GM13976 (cell line): ENCODE data around the gene COBL.

Source experiments
- DNase-seq: peaks from one replicate; pipeline ENCODE4 v3.0.0; 2012; ENCODE audit warnings: low spot score
- CTCF ChIP-seq: IDR thresholded peaks from 2 replicates; pipeline ENCODE4 v1.5.1; 2012; ENCODE audit warnings: borderline replicate concordance, mild to moderate bottlenecking; ENCODE audit not compliant: insufficient read depth; ENCODE audit errors: extremely low read depth, missing control alignments, control extremely low read depth
- in situ Hi-C: fragments of 300-500 bp; cut with MboI; formaldehyde crosslinking; loops from one replicate; pipeline ENCODE4 v1.12.0; 2022; ENCODE audit warnings: low sequenced_read_pairs, mixed read lengths, inconsistent platforms; ENCODE audit not compliant: unreplicated experiment

Gene COBL

DNA sequence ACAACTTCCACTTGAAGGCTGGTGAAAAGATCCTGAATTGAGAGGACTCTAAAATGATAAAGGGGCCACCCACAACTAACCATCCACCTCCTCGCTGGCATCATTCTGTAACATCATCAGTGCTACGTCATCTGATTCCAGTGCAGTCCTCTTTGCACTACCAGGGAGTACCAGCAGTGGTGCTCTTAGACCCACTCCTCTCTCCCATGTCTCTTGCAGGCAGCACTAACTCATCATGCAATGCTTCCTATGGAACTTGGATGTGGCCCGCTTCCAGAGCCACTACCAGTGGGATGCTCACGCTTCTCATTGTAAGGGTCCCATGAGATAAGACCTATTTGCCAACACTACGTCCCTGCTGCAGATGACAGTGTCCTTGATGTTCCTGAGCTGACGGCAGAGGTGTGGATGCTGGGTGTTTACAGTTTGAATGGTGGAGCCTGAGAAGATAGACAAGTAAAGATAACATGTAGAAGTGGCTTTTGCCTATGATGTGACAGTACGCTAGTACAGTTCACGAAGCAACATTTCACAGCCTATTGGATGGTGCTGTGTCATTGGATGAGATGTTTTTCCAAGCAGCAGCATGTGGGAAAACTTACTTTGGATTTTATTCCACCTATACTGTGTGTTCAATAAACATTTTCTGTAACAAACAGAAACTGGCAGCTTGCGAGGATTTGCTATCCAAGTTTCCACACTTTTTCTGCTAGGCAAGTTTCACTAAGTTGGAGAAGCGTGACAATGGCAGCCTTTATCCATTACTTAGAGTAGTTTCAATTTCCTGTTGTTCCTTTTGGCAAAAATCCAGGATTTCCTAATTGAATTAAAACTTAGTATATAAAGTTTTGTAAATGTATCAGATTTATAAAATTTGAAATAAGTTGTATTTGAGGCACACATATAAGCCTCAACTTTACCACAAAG, 35.8 kb upstream of the COBL start:
- no peak for DNase-seq
- in situ Hi-C loops: no loop called here
- TF ChIP-seq CTCF: no peak

GRCh38 chr7:51351661-51352060, 35.1 kb upstream of the COBL start:
- TF ChIP-seq CTCF: no peak
- DNase-seq: no peak
- in situ Hi-C loops: no loop called here

DNA sequence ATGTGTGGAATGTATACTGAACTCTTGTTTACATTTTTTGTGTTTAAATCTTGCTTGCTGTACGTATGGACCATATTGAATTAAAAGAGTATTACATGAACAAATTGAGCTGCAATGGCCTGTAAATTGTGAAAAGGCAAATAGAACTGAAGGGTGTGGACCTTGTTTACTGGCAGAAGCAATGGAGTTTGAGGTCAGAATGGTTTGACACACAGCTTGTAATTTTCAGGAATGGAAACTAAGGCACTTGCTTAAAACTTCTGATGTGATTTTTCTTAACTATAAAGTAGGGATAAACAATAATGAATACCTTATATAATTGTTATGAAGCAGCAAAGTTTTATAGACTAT, 33.9 kb upstream of the COBL start:
- no peak for DNase-seq
- in situ Hi-C loops: no loop called here
- TF ChIP-seq CTCF: no peak

- no peak for TF ChIP-seq CTCF
- DNase-seq: no peak
- in situ Hi-C loops: no loop called here
These were observed 33.4 kb upstream of the COBL start for GRCh38 chr7:51349820-51350545.

DNA sequence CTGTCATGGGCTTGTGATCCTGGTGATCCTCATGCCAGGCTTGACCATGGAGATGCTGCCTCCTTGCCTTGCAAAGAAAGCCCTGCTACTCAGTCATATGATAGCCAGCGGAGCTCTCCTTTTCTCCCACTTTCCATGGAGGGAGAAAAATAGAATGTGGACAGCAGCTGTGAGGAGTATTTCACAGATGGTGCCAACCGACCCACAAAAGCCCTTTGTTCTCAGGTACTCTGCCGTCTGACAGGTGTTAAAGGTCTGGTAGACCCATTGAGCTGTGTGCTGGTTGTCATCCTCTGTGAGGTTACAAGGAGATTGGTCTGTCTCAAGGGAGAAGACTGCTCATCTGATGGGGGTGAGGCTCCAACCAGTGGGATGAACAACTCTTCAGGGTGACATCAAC, 29.5 kb upstream of the COBL start:
- no peak for TF ChIP-seq CTCF
- no peak for DNase-seq
- in situ Hi-C loops: no loop called here

- no peak for TF ChIP-seq CTCF
- no peak for DNase-seq
These were observed 28.0 kb upstream of the COBL start for GRCh38 chr7:51344406-51345138.

More at GRCh38 chr7:51344406-51345138, 28.0 kb upstream of the COBL start:
- in situ Hi-C loops: no loop called here
